GM20000 (cell line): ENCODE measurements around the gene CCL1.

Experiments
- DNase-seq: peaks from one replicate; pipeline ENCODE4 v3.0.0; 2012; ENCODE audit warnings: low spot score
- CTCF ChIP-seq: IDR thresholded peaks from 2 replicates; pipeline ENCODE4 v1.5.1; 2012; ENCODE audit warnings: mild to moderate bottlenecking, control low read depth; ENCODE audit errors: extremely low read depth, missing control alignments

The CCL1 gene

GRCh38 chr17:34374457-34374856 lies 11.4 kb upstream of the CCL1 start:
- no peak for TF ChIP-seq CTCF
- DNase-seq, result no peak

GRCh38 chr17:34371405-34372100 lies 8.5 kb upstream of the CCL1 start:
- no peak for TF ChIP-seq CTCF
- no peak for DNase-seq

GRCh38 chr17:34370997-34371395 lies 8.0 kb upstream of the CCL1 start:
- TF ChIP-seq CTCF, result no peak
- no peak for DNase-seq

- TF ChIP-seq CTCF, result no peak
These were observed 7.5 kb upstream of the CCL1 start for GRCh38 chr17:34370376-34370996.

GRCh38 chr17:34369571-34369970 lies 6.5 kb upstream of the CCL1 start:
- DNase-seq, result no peak
- TF ChIP-seq CTCF, result no peak

More at GRCh38 chr17:34370376-34370996, 7.5 kb upstream of the CCL1 start:
- DNase-seq, result no peak

- DNase-seq, result no peak
- TF ChIP-seq CTCF, result no peak
These were observed 6.0 kb upstream of the CCL1 start for GRCh38 chr17:34368946-34369500.

GRCh38 chr17:34368196-34368945 lies 5.3 kb upstream of the CCL1 start:
- TF ChIP-seq CTCF, result no peak
- DNase-seq, result no peak
